GM12878 (cell line): ENCODE measurements around the gene LTBP2. TPM values are rescaled to one million over a fixed set of nuclear protein-coding genes. Genes with fewer than 3 reads are reported as not detected.

Experiments used
- ATAC-seq: fragments of 200-7000 bp; cut with Tn5 transposase; 3 replicates; pipeline ENCODE4 v1.9.1; 2020; ENCODE audit warnings: mild to moderate bottlenecking, moderate library complexity
- BruUV-seq: library from RNA; stranded (reverse); fragments of 400-500 nt; replicated peaks from 2 replicates; lab custom pipeline; 2021; lab: Mats Ljungman, UMichigan
- CTCF ChIA-PET: fragments of 300-600 bp; sonication (Branson Sonifier 250); formaldehyde crosslinking; extraction: SDS; loops from one replicate; lab custom pipeline; 2021; ENCODE audit warnings: inconsistent platforms; lab: Yijun Ruan, JAX
- POLR2A ChIA-PET: fragments of 350-600 bp; formaldehyde crosslinking; extraction: SDS; loops from one replicate; lab custom pipeline; 2021; ENCODE audit warnings: inconsistent platforms; lab: Charles Lee
- RAD21 ChIA-PET: fragments of 300-600 bp; sonication (Branson Sonifier 250); formaldehyde crosslinking; loops from one replicate; lab custom pipeline; 2023; ENCODE audit warnings: antibody characterized with exemption; ENCODE audit not compliant: unreplicated experiment; lab: Charles Lee
- SMC1A ChIA-PET: fragments of 300-600 bp; sonication (Branson Sonifier 250); formaldehyde crosslinking; loops from one replicate; lab custom pipeline; 2023; ENCODE audit not compliant: unreplicated experiment, uncharacterized antibody; lab: Charles Lee
- DNase-seq: peaks from one replicate; pipeline ENCODE4 v3.0.0-alpha.2; 2011; ENCODE audit warnings: low read depth, low spot score
- FAIRE-seq: peaks from 3 replicates; lab custom pipeline; 2011; peaks lifted over from hg19 to GRCh38; lab: Jason Lieb, UNC
- H2AFZ ChIP-seq: 2 replicates; pipeline ENCODE4 v1.6.0; 2011; ENCODE audit warnings: low read depth, low read length, control low read depth; ENCODE audit not compliant: control insufficient read depth
- H3K27ac ChIP-seq: 2 replicates; pipeline ENCODE4 v1.5.1; 2011; ENCODE audit warnings: control low read depth; ENCODE audit not compliant: control insufficient read depth, insufficient read depth
- H3K27me3 ChIP-seq, 2 experiments: replicated peaks in 1 of 2; 2 replicates each; pipeline versions ENCODE4 v1.6.0 to v1.6.1; 2011; ENCODE audit warnings: low read length in 1 of 2; ENCODE audit not compliant: control insufficient read depth in 2 of 2, insufficient read depth in 2 of 2
- H3K36me3 ChIP-seq, 2 experiments: 2 replicates each; pipeline ENCODE4 v1.5.1; 2011; ENCODE audit warnings: low read length in 1 of 2; ENCODE audit not compliant: control insufficient read depth in 2 of 2, insufficient read depth in 2 of 2
- H3K4me1 ChIP-seq: 2 replicates; pipeline ENCODE4 v1.6.1; 2011; ENCODE audit warnings: mild to moderate bottlenecking, low read length, moderate library complexity, mixed read lengths; ENCODE audit not compliant: control insufficient read depth, insufficient read depth
- H3K4me2 ChIP-seq: 2 replicates; pipeline ENCODE4 v1.6.0; 2011; ENCODE audit warnings: control low read depth; ENCODE audit not compliant: control insufficient read depth, insufficient read depth
- H3K4me3 ChIP-seq: fragments of 200-600 bp; sonication (generic); 2 replicates; pipeline ENCODE4 v1.5.1; 2016
- H3K79me2 ChIP-seq: 2 replicates; pipeline ENCODE4 v1.6.0; 2011; ENCODE audit warnings: low read length; ENCODE audit not compliant: control insufficient read depth, insufficient read depth
- H3K9ac ChIP-seq: 2 replicates; pipeline ENCODE4 v1.8.0; 2011; ENCODE audit warnings: low read length, control low read depth, mixed read lengths; ENCODE audit not compliant: control insufficient read depth, insufficient read depth
- H3K9me3 ChIP-seq: replicated peaks from 3 replicates; pipeline ENCODE4 v1.5.1; 2011; ENCODE audit warnings: mild to moderate bottlenecking, low read length; ENCODE audit not compliant: control insufficient read depth, insufficient read depth
- H4K20me1 ChIP-seq: 2 replicates; pipeline ENCODE4 v1.6.0; 2011; ENCODE audit not compliant: control insufficient read depth, insufficient read depth
- ATF3 ChIP-seq: IDR thresholded peaks from 2 replicates; pipeline ENCODE4 v1.6.1; 2011; ENCODE audit warnings: low read depth, mild to moderate bottlenecking, low read length, moderate library complexity, borderline replicate concordance; ENCODE audit errors: extremely low read depth
- CHD4 ChIP-seq: fragments of 200-600 bp; sonication (generic); IDR thresholded peaks from 2 replicates; pipeline ENCODE4 v1.6.1; 2016; ENCODE audit warnings: mild to moderate bottlenecking
- JUND ChIP-seq: IDR thresholded peaks from 2 replicates; pipeline ENCODE4 v1.6.1; 2012; ENCODE audit warnings: low read depth, mild to moderate bottlenecking, low read length, improper control_type of control experiment, moderate library complexity
- KAT2A ChIP-seq: conservative IDR thresholded peaks from 2 replicates; pipeline ENCODE4 v1.6.1; 2011; ENCODE audit warnings: low read depth, low read length; ENCODE audit not compliant: control insufficient read depth
- NR2C2 ChIP-seq: IDR thresholded peaks from 2 replicates; pipeline ENCODE4 v1.6.1; 2011; ENCODE audit warnings: borderline replicate concordance, low read depth; ENCODE audit not compliant: control insufficient read depth, insufficient read length
- NRF1 ChIP-seq: conservative IDR thresholded peaks from 2 replicates; pipeline ENCODE4 v1.6.1; 2011; ENCODE audit warnings: mild to moderate bottlenecking, low read depth, low read length, improper control_type of control experiment
- SMC3 ChIP-seq: IDR thresholded peaks from 2 replicates; pipeline ENCODE4 v1.6.1; 2011; ENCODE audit warnings: low read length, improper control_type of control experiment, borderline replicate concordance
- SREBF2 ChIP-seq: IDR thresholded peaks from 2 replicates; pipeline ENCODE4 v1.6.1; 2012; ENCODE audit warnings: mild to moderate bottlenecking, low read length
- SRF ChIP-seq, 2 experiments: IDR thresholded peaks; 2 replicates each; pipeline ENCODE4 v1.6.1; 2011; ENCODE audit warnings: low read depth in 2 of 2, low read length in 2 of 2, mild to moderate bottlenecking in 1 of 2, moderate library complexity in 1 of 2
- SUZ12 ChIP-seq: fragments of 200-600 bp; sonication (generic); IDR thresholded peaks from one replicate; pipeline ENCODE4 v1.6.1; 2018; ENCODE audit warnings: antibody characterized with exemption, mild to moderate bottlenecking; ENCODE audit not compliant: unreplicated experiment
- TCF7 ChIP-seq: IDR thresholded peaks from 2 replicates; pipeline ENCODE4 v1.6.1; 2014; ENCODE audit warnings: antibody characterized with exemption, borderline replicate concordance
- ZNF687 ChIP-seq: fragments of 450-650 bp; IDR thresholded peaks from 2 replicates; pipeline ENCODE4 v1.6.1; 2017; ENCODE audit warnings: mild to moderate bottlenecking, moderate library complexity
- ZSCAN29 ChIP-seq: fragments of 450-650 bp; IDR thresholded peaks from 2 replicates; pipeline ENCODE4 v1.6.1; 2017; ENCODE audit warnings: mild to moderate bottlenecking, moderate library complexity
- WGBS: methylation state at CpG from one replicate; pipeline ENCODE4 v1.1.6; 2016; ENCODE audit warnings: low lambda C conversion rate; ENCODE audit not compliant: insufficient replicate concordance, insufficient coverage; ENCODE audit errors: missing lambda C conversion rate; 5-methylcytosine and 5-hydroxymethylcytosine counted together
- in situ Hi-C: fragments of 300-500 bp; cut with MboI; formaldehyde crosslinking; loops from 9 replicates; pipeline ENCODE4 v1.14.3; 2018; ENCODE audit warnings: mixed read lengths
- intact Hi-C: fragments of 100-400 bp; cut with micrococcal nuclease; formaldehyde crosslinking; loops from one replicate; pipeline ENCODE4 v1.14.2; 2022; ENCODE audit not compliant: unreplicated experiment
- polyA plus RNA-seq, 11 experiments: library from polyadenylated mRNA; depleted of rRNA in 4 of 11; unstranded in 6 of 11; stranded (reverse) in 5 of 11; fragments of >200 nt; fragmentation: Nextera tagmentation in 4 of 11; fragmentation: Illumina TruSeq in 1 of 11; extraction: Ambion mirVana in 4 of 11; extraction: Trizol in 1 of 11; gene quantifications; 1 replicate in 1 of 11; 2 replicates in 10 of 11; pipeline versions ENCODE4 v1.2.1 to v1.2.3, GENCODE V29; 2011 to 2016; ENCODE audit warnings: inconsistent platforms in 2 of 11, missing spikeins in 2 of 11, low read depth in 1 of 11
- total RNA-seq, 4 experiments: library from RNA; depleted of rRNA in 3 of 4; stranded (reverse); fragments of >200 nt in 3 of 4; fragmentation: Illumina TruSeq in 1 of 4; extraction: Trizol in 1 of 4; gene quantifications; 2 replicates each; pipeline versions ENCODE4 v1.2.1 to v1.2.3, GENCODE V29; 2013 to 2021
- TF ChIP-seq, protein P1 (sequence below): fragments of 150-350 bp; IDR thresholded peaks from 2 replicates; pipeline ENCODE4 v1.6.1; 2014; ENCODE audit warnings: mild to moderate bottlenecking, low read depth, low read length
- TF ChIP-seq, protein P2 (sequence below): IDR thresholded peaks from 2 replicates; pipeline ENCODE4 v1.6.1; 2012; ENCODE audit warnings: low read depth, low read length, improper control_type of control experiment

Gene LTBP2
- total and polyA plus RNA-seq, 10 of the 15 experiments (the other 5 are each of a cell fraction or from before 2014, with no cell fraction given): 0.03 to 0.23 (median 0.06) TPM; not detected in 1

- no peak overlapping the region for H3K4me2 ChIP-seq
- DNase-seq (no peak), ATAC-seq (no peak), FAIRE-seq (no peak)
- H3K79me2 ChIP-seq: no peaks in the 10 kb centered on the region
- H3K36me3 ChIP-seq: no peaks in the 10 kb centered on the region
- RAD21 ChIA-PET: interaction anchor here (0.6 kb wide), 1 partner anchor 71 kb away, joined by 3 read pairs; no protein-coding TSS in a partner anchor
- H3K9me3 ChIP-seq: no peaks in the 10 kb centered on the region
- TF ChIP-seq ATF3 (no peak), KAT2A (no peak), ZSCAN29 (no peak), NRF1 (no peak), CHD4 (no peak), SRF (IDR thresholded peaks at IDR 0.05; ENCODE audit: low read depth in 2 of 2, low read length in 2 of 2) (no peak), SMC3 (no peak), SREBF2 (no peak), SUZ12 (no peak), NR2C2 (no peak), JUND (no peak), ZNF687 (no peak), TCF7 (no peak)
- TF ChIP-seq, protein P1, sequence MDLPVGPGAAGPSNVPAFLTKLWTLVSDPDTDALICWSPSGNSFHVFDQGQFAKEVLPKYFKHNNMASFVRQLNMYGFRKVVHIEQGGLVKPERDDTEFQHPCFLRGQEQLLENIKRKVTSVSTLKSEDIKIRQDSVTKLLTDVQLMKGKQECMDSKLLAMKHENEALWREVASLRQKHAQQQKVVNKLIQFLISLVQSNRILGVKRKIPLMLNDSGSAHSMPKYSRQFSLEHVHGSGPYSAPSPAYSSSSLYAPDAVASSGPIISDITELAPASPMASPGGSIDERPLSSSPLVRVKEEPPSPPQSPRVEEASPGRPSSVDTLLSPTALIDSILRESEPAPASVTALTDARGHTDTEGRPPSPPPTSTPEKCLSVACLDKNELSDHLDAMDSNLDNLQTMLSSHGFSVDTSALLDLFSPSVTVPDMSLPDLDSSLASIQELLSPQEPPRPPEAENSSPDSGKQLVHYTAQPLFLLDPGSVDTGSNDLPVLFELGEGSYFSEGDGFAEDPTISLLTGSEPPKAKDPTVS: no peak
- TF ChIP-seq, protein P2, sequence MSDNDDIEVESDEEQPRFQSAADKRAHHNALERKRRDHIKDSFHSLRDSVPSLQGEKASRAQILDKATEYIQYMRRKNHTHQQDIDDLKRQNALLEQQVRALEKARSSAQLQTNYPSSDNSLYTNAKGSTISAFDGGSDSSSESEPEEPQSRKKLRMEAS: no peak
- H3K27me3 ChIP-seq: peaks cover 0 to 4% of the 10 kb centered on the region in 2 experiments; a peak in 2 of 4 replicates
- H2AFZ ChIP-seq: no peak overlapping the region
- H3K4me3 ChIP-seq: no peak overlapping the region
- H3K27ac ChIP-seq: no peak overlapping the region
- no peak overlapping the region for H3K9ac ChIP-seq
- SMC1A ChIA-PET: no interaction called here
- intact Hi-C loops (no loop called here), in situ Hi-C loops (no loop called here)
- 57% methylated on average over 15 of the region's 15 CpGs for WGBS
- POLR2A ChIA-PET: no interaction called here
- CTCF ChIA-PET: no interaction called here
- H3K4me1 ChIP-seq: no peaks in the 10 kb centered on the region
- no TSS peak for BruUV-seq
- H4K20me1 ChIP-seq: no peaks in the 10 kb centered on the region
These were observed 56.5 kb downstream of the LTBP2 start for GRCh38 chr14:74555476-74556050.
